NT2/D1 (cell line): ENCODE data around the gene HRK.

Experiments used
- YY1 ChIP-seq: IDR thresholded peaks from 2 replicates; pipeline ENCODE4 v1.6.1; 2011; ENCODE audit not compliant: insufficient read length, insufficient read depth
- ZNF274 ChIP-seq: IDR thresholded peaks from 2 replicates; pipeline ENCODE4 v1.6.1; 2011; ENCODE audit warnings: mild to moderate bottlenecking, low read depth, low read length

DNA sequence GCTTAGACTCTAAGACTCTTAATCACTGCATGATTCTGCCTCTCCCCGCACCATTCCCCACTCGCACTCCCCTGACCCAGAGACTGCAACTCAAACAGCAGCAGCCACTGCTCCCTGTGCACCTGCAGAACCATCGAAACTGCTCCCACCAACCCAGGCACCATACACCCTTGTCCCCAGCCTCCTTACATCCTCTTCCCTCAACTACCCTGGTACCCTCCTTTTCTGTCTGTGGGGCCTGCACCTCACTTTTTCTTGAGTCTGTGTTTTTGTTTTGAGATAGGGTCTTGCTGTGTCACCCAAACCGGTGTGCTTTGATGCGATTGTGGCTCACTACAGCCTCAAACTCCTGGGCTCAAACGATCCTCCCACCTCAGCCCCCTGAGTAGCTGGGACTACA lies 73.7 kb downstream of the HRK start:
- TF ChIP-seq ZNF274: no peak
- no peak for TF ChIP-seq YY1
